ENCODE measurements around the gene LAMA2. TPM values are rescaled to one million over a fixed set of nuclear protein-coding genes. Genes with fewer than 3 reads are reported as not detected.

LAMA2 gene
- total RNA-seq, 4 donors from 2014 or later: 154 to 331 (median 241) TPM

DNA sequence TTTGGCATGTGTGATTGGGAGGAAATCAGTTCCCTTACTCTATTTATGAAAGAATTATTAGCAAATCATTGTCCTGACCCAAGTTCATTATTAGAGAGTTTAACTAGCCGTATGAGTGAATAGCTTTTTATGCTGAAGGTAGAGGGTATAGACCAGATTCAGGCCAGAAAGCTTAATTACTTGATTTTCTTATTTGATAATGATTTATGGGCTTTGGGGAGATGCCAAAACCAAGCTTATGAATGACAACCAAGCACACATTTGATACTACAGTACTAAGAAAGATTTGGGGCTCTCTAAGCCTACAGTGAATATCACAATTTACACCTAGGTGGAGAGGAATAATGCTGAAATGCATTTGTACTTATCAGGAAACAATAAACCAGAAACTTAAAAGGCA is 633.8 kb downstream of the LAMA2 start:
- TF ChIP-seq, protein P1, sequence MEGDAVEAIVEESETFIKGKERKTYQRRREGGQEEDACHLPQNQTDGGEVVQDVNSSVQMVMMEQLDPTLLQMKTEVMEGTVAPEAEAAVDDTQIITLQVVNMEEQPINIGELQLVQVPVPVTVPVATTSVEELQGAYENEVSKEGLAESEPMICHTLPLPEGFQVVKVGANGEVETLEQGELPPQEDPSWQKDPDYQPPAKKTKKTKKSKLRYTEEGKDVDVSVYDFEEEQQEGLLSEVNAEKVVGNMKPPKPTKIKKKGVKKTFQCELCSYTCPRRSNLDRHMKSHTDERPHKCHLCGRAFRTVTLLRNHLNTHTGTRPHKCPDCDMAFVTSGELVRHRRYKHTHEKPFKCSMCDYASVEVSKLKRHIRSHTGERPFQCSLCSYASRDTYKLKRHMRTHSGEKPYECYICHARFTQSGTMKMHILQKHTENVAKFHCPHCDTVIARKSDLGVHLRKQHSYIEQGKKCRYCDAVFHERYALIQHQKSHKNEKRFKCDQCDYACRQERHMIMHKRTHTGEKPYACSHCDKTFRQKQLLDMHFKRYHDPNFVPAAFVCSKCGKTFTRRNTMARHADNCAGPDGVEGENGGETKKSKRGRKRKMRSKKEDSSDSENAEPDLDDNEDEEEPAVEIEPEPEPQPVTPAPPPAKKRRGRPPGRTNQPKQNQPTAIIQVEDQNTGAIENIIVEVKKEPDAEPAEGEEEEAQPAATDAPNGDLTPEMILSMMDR (IDR thresholded peaks at IDR 0.05; ENCODE audit: low read depth): no peak

DNA sequence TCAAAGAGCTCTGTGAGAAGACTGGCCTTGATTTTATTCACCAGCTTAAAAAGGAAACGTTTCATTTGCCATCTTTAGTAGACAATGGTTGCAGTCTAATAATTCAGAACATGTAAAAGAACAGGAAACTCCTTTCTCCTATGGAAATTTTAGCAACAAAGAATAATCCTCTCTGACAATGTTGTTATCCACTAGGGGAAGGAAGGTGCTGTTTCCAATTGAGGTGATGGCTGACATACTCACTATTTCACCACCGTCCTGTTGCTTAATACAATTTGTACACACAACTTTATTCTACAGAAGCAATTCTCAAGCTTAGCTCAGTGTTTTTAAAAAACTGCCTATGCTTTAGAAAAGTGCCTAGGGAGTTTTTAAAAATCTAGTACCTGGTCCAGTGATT is 634.4 kb downstream of the LAMA2 start:
- TF ChIP-seq, protein P1 (IDR thresholded peaks at IDR 0.05; ENCODE audit: low read depth): no peak

DNA sequence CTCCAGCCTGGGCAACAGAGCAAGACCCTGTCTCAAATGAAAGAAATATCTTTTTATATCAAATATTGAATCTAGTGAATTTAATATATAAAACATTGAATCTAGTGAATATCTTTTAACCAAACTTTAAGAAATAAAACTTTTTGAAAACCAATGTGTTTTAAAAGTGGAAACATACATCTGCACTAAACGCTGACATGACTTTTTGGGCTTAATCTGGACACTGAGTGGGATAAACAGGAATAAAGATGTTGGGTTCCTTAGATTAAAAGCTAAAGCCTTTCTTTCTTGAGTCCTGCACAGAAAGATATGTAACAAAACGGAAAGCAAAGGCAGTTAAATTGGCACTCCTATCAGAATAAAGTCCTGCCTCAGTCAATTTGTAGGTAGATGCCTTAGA is 636.8 kb downstream of the LAMA2 start:
- TF ChIP-seq, protein P1 (IDR thresholded peaks at IDR 0.05; ENCODE audit: low read depth): no peak

DNA sequence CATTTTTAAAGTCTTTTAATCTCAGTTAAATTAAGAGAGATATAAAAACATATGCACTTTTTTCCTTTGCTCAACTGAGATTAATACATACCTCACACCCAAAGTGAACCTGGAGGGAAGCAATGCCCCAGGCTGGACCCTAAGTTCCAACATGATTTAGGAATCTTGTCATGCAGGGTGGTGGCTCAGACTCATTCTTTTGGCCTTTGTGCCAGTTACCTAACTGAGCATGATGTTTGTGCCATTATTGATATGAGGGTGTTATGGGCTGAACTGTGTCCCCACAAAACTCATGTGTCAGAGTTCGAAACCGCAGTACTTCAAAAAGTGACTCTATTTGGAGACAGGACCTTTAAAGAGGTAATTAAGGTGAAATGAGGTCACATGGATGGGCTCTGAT is 639.0 kb downstream of the LAMA2 start:
- TF ChIP-seq, protein P1 (IDR thresholded peaks at IDR 0.05; ENCODE audit: low read depth): no peak

DNA sequence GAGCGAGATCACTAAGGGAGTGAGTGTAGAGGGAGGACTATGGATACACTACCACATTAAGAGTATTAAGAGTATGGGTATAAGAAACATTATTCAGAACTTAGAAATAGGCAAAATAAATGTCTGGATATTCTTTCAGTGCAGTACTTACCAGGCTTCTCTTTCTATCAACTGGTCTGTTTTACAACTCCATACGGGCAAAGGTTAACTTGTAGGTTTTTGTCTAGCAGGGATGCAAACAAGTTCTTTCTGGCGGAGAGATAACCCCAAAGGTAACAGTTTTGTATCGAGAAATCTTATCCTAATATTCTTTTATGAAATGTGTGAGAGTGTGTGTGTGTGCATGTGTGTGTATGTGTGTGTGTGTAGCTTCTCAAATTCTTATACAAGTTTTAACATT is 640.9 kb downstream of the LAMA2 start:
- TF ChIP-seq, protein P1 (IDR thresholded peaks at IDR 0.05; ENCODE audit: low read depth): no peak

DNA sequence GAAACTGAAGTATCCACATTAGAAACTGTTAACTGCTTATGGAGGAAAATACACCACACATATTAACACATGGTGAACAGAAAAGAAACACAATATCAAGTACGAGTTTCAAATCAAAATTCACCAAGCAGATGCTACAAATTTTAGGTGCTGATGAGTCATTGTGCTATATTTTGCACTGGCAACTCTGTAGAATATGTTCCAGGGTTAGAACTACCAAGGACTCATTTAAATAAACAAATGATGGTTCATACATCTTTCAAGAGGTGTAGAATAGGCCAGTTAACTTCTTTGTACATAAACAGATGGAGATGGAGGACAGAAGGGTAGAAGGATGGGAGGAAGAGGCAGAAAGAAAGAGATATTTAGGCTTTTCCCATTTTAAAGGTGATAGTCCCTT is 642.1 kb downstream of the LAMA2 start:
- TF ChIP-seq, protein P1 (IDR thresholded peaks at IDR 0.05; ENCODE audit: low read depth): no peak

DNA sequence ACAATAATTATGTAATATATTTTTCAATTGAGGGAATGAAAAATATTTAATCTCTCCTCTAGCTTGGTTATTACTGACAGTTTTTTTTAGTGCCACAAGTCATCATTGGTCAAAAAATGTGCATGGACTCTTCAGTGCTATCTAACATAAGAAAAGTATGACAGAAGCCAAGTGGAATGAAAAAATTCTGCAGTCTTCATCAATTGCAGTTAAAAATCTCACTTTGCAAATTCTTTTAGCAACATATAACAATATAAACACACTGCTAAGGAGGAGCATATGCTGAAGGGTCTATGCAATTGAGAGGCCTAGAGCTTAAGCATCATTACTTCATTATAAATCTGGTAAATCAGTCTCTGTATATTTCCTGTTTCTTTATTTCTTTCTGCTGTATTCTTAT is 652.0 kb downstream of the LAMA2 start:
- TF ChIP-seq, protein P1 (IDR thresholded peaks at IDR 0.05; ENCODE audit: low read depth): no peak

All from subcutaneous adipose tissue (tissue), 4 donors.